NCI-H187 treated with DMSO at 0.1 percent for 48 hours (cell line): Measurements from ENCODE around the gene KCP.

ENCODE experiments used
- DNase-seq: peaks from one replicate; lab custom pipeline; 2025; lab: John Stamatoyannopoulos, UW

Gene KCP

DNA sequence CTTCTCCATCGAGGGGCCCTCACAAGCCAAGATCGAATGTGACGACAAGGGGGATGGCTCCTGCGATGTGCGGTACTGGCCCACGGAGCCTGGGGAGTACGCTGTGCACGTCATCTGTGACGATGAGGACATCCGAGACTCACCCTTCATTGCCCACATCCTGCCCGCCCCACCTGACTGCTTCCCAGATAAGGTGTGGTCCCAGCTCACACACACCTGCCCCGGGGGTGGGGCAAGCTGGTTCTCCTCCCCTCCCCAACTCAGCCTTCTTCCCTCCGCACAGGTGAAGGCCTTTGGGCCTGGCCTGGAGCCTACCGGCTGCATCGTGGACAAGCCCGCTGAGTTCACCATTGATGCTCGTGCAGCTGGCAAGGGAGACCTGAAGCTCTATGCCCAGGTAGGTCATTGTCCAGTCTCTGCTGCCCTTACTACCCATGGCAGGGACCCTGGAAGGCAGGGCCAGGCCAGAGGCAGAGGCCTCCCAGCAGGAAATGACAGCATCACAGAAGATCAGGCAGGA is 69.3 kb downstream of the KCP start:
- no peak for DNase-seq

DNA sequence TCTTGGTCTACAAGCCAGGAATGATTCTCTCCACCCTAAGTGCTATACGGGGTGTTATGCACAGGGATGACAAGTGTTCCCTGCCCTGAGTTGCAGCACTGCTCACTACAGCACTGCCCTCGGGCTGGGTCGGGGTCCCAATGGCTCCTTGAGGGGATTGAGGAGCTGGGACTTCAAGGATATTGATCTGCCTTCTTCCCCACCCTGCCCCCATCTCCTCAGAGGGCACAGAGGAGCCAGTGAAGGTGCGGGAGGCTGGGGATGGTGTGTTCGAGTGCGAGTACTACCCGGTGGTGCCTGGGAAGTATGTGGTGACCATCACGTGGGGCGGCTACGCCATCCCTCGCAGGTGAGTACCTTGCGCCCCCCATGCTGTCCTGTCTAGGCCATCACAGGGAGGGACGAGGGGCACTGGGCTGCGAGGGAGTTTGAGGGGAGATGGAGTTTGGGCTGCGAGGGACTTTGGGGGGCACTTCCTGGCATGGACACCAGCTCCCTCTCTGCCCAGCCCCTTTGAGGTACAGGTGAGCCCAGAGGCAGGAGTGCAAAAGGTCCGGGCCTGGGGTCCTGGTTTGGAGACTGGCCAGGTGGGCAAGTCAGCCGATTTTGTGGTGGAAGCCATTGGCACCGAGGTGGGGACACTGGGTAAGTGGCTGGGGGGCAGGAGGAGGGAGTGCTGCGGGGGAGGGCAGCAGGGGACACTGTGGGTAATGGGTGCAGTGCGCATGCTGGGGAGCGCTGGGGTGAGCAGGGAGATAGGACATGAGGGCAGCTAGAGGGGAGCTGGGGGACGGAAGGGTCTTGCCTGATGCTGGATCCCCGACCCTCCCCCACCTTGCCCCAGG is 70.0 kb downstream of the KCP start:
- no peak for DNase-seq

GRCh38 chr7:128839751-128840177 is 70.7 kb downstream of the KCP start:
- no peak for DNase-seq

DNA sequence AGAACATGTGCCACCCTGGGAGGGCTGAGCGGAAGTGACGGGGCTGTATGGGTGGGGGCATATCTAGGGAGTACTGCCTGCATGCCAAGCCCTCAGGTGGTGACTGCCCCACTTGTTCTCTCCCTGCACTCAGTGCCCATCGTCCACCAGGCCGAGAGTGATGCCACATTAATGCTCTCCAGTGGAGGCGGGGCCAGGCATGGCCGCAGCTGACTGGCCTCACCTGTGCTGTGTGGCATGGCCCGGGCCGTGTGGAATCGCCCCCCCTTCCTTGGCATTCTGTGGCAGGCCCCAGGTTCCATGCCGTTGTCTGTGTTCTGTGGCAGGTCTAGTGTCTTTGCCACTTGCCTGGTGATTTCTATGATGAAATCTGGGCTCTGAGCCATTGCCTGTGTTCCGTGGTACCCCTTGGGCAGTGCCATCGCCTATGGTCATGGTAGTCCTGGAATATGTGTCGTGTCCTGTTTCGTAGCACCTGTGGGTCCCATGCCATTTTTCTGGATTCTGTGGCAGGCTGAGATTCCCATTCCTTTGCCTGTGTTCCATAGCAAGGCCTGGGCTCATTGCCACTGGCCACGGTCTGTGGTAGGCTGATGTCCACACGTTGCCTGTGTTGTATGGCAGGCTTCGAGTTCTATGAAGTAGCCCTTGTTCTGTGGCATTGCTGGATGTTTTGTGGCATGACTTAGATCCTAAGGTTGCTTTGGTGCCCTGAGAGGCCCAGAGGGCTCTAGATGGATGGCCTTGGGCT is 71.4 kb downstream of the KCP start:
- DNase-seq: no peak

- DNase-seq: no peak
Measured at GRCh38 chr7:128838109-128838779, 72.3 kb downstream of the KCP start.

DNA sequence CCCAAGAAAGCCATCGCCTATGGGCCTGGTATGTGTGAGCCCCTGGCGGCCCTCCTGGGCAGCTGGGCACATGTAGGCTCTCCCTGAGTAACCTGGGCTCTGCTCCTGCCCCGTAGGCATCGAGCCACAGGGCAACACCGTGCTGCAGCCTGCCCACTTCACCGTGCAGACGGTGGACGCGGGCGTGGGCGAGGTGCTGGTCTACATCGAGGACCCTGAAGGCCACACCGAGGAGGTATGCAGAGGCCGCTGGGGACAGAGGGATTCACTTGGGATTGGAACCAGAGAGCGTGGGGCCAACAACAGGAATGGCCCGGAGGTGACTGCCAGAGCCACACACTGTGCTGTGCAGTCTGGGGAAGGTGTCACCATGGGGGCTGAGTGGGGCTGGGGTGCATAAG is 73.0 kb downstream of the KCP start:
- no peak for DNase-seq

GRCh38 chr7:128836729-128837348 is 73.7 kb downstream of the KCP start:
- no peak for DNase-seq

- DNase-seq: no peak
Measured at GRCh38 chr7:128835790-128836641, 74.5 kb downstream of the KCP start.

DNA sequence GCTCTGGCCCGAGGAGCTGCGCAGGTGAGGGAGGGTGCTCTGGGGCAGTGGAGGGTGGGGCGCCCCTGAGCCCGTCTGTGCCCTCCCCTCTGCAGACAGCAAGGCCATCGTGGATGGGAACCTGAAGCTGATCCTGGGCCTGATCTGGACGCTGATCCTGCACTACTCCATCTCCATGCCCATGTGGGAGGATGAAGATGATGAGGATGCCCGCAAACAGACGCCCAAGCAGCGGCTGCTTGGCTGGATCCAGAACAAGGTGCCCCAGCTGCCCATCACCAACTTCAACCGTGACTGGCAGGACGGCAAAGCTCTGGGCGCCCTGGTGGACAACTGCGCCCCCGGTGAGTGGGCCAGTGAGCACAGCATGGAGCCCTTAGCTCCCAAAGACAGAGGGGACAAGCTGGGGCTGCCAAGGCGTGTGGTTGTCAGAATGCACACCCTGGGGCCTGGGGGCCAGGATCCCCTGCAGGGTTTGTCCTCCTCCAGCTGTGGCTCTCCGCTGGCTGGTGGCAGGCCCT is 75.2 kb downstream of the KCP start:
- DNase-seq: no peak

- no peak for DNase-seq
Measured at GRCh38 chr7:128833946-128834325, 76.6 kb downstream of the KCP start.

DNA sequence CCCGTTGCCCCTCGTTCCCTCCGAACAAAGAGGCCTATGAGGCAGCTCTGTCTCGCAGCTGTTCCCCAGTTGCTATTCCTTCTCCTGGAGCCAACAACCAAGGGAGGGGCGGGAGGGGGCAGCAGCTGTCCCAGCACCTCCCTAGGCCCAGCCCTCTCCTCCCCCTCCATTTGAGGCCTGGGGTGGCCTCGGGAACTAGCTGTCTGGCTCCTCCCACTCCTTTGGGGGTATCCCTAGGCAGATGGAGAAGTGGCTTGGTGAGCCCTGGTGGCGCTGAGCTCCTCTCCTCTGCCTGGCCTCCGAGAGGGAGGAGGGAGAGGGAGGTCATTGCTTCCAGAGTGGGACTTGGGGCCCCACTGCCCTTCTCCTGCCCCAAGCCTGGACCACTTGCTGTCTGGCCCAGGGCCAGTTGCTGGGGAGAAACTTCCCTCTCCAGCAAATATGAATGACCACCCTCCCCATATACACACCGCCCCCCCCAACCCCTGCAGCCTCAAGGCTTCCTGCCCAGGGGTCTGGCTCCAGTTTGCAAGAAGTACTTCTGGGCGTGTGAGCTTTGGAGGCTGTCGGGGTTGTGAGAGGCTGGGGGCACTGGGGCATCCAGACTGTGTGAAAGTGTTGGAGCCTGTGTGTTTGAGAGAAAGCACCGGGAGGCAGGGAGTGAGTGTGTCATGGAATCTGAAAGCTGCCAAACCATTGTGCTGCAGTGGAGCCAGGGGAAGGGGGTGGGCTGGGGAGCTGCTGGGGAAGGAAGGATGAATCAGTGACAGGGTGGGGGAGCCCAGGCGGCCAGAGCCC is 77.2 kb downstream of the KCP start:
- no peak for DNase-seq

DNA sequence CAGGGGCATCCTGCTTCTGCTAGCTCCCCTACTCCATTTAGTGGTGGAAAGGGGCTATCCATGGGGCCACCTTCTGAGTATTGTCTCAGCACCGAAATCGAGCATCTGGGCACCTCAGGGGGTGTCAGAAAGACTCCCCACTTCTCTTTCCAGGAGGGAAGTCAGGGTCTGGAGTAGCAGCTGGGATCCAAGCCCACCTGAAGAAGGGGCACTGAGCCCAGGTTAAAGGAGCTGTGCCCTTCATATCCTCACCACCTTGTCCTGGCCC is 77.7 kb downstream of the KCP start:
- no peak for DNase-seq

GRCh38 chr7:128831994-128832879 is 78.3 kb downstream of the KCP start:
- DNase-seq: no peak

DNA sequence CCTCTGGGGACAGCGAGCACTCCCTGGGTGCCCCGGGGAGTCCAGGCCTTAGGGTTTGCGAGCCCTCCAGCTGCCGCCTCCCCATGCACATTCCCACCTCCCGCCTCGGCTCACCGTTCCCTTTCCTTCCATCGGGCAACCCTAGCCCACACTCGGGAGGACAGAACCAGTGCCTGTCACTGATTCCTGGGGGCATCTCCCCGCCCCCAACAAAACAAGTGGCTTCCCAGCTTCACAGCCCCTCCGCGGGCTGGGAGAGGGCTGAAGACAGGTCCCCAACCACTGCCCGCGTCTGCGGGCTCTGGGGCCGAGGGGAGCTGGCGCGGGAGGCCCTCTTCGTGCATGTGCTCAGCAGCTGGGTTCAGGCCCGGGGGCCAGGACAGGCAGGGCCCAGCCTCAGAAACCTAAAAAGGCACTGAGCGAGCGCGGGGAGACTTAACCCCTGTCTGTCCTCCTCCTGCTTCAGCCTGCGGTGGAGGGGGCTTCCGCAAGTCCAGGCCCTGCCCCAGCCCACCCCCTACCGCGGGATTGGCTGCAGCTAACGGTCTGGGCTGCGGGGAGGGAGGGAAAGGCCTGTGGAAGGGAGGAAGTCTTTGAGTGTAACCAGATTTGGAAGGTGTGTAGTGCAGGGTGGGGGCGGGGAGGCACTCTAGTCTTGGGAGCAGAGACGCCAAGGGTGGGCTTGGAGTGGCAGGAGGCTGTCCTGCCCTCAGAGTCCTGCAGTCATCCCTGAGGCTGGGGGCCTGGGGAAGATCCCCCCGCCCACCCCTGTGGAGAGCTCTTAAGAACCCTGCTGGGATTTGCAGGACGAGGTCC is 79.1 kb downstream of the KCP start:
- DNase-seq: no peak

- DNase-seq: no peak
Measured at GRCh38 chr7:128830231-128831177, 80.0 kb downstream of the KCP start, which contains the start of gene FLNC. Gene FLNC (plus strand): TSS chr7:128830406. CDS start chr7:128830638, 232 bp downstream.

DNA sequence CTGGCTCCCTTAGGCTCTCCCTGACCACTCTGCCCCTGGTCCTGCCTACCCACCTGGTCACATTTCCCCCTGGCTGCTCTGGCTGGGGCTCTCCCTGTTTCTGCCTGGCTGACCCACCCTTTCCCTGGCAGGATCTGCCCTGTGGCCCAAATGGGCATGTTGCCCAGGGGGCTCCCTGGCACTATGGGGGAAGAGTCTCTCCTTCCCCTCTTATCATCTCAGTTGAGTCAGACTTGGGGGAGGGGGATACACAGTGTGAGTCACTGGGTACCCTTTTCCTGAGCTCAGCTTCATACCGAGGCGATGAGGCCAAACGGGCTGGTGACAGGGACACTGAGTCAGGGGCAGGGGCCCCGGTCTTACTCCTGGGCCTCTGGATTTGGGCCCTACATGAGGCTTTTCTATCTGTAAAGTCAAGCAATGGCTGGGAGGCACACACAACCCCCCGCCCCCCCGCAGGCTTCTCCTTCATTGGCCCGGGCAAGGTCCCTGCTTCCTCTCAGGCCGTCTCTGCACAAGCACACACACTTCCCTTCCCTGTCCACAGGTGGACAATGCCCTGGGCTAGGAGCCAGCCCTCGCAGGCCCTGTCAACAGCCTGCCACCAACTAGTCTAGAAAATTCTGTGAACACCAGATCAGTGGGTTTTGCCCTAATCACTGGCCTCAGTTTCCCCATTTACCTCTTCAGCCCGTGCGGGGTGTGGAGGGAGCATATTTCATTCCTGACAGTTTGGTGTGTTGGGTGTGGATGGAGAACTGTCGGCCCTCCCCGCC is 80.9 kb downstream of the KCP start:
- DNase-seq: no peak
